Measurements from ENCODE around the gene TMEM120B.

Gene TMEM120B

GRCh38 chr12:121829250-121829918 is 116.8 kb downstream of the TMEM120B start:
- TF ChIP-seq EZH2 (optimal IDR thresholded peaks at IDR 0.05; ENCODE audit: low read depth, low read length) (no peak), EZH2phosphoT487 (IDR thresholded peaks at IDR 0.05; ENCODE audit: low read length) (no peak), CTCF (IDR thresholded peaks at IDR 0.05; ENCODE audit: low read length) (no peak)
- Histone ChIP-seq H2AFZ (ENCODE audit: low read length) (no peak overlapping the region), H3K79me2 (ENCODE audit: low read length) (no peaks in the 10 kb centered on the region), H3K4me2 (ENCODE audit: low read depth, low read length) (no peak overlapping the region), H4K20me1 (ENCODE audit: insufficient read depth, low read length) (no peaks in the 10 kb centered on the region), H3K9ac (ENCODE audit: low read length) (no peak overlapping the region), H3F3A (ENCODE audit: insufficient read depth, low read length) (no peaks in the 10 kb centered on the region), H3K4me1 (ENCODE audit: low read length) (no peaks in the 10 kb centered on the region), H3K9me3 (replicated peaks; ENCODE audit: insufficient read depth, low read length) (no peaks in the 10 kb centered on the region), H3K27me3 (replicated peaks; ENCODE audit: insufficient read depth, low read length) (no peaks in the 10 kb centered on the region), H3K4me3 (ENCODE audit: low read length) (no peak overlapping the region), H3K27ac (ENCODE audit: low read length) (no peak overlapping the region), H3K9me2 (replicated peaks; ENCODE audit: insufficient read depth, low read length) (no peaks in the 10 kb centered on the region), H3K36me3 (replicated peaks; ENCODE audit: insufficient read depth, low read length) (no peaks in the 10 kb centered on the region)
- DNase-seq = no peak

GRCh38 chr12:121830134-121830533 is 117.6 kb downstream of the TMEM120B start:
- H3K4me3 ChIP-seq (ENCODE audit: low read length) = no peak overlapping the region
- no peaks in the 10 kb centered on the region for H3K27me3 ChIP-seq (replicated peaks; ENCODE audit: insufficient read depth, low read length)
- H3K36me3 ChIP-seq (replicated peaks; ENCODE audit: insufficient read depth, low read length) = no peaks in the 10 kb centered on the region
- no peaks in the 10 kb centered on the region for H3F3A ChIP-seq (ENCODE audit: insufficient read depth, low read length)
- H3K27ac ChIP-seq (ENCODE audit: low read length) = no peak overlapping the region
- no peak for DNase-seq
- H3K79me2 ChIP-seq (ENCODE audit: low read length) = no peaks in the 10 kb centered on the region
- H3K9ac ChIP-seq (ENCODE audit: low read length) = no peak overlapping the region
- H3K9me2 ChIP-seq (replicated peaks; ENCODE audit: insufficient read depth, low read length) = no peaks in the 10 kb centered on the region
- H2AFZ ChIP-seq (ENCODE audit: low read length) = no peak overlapping the region
- TF ChIP-seq EZH2 (optimal IDR thresholded peaks at IDR 0.05; ENCODE audit: low read depth, low read length) (no peak), CTCF (IDR thresholded peaks at IDR 0.05; ENCODE audit: low read length) (no peak)
- no peaks in the 10 kb centered on the region for H4K20me1 ChIP-seq (ENCODE audit: insufficient read depth, low read length)
- no peaks in the 10 kb centered on the region for H3K9me3 ChIP-seq (replicated peaks; ENCODE audit: insufficient read depth, low read length)
- no peaks in the 10 kb centered on the region for H3K4me1 ChIP-seq (ENCODE audit: low read length)
- H3K4me2 ChIP-seq (ENCODE audit: low read depth, low read length) = no peak overlapping the region

- Histone ChIP-seq H3K4me1 (ENCODE audit: low read length) (no peaks in the 10 kb centered on the region), H3K36me3 (replicated peaks; ENCODE audit: insufficient read depth, low read length) (no peaks in the 10 kb centered on the region), H3K4me3 (ENCODE audit: low read length) (no peak overlapping the region), H3K9me2 (replicated peaks; ENCODE audit: insufficient read depth, low read length) (no peaks in the 10 kb centered on the region), H3K27me3 (replicated peaks; ENCODE audit: insufficient read depth, low read length) (no peaks in the 10 kb centered on the region), H3K9ac (ENCODE audit: low read length) (no peak overlapping the region), H3K79me2 (ENCODE audit: low read length) (no peaks in the 10 kb centered on the region), H2AFZ (ENCODE audit: low read length) (no peak overlapping the region), H3K9me3 (replicated peaks; ENCODE audit: insufficient read depth, low read length) (no peaks in the 10 kb centered on the region), H3K27ac (ENCODE audit: low read length) (no peak overlapping the region), H3K4me2 (ENCODE audit: low read depth, low read length) (no peak overlapping the region), H3F3A (ENCODE audit: insufficient read depth, low read length) (no peaks in the 10 kb centered on the region), H4K20me1 (ENCODE audit: insufficient read depth, low read length) (no peaks in the 10 kb centered on the region)
- DNase-seq = no peak
- TF ChIP-seq CTCF (IDR thresholded peaks at IDR 0.05; ENCODE audit: low read length) (no peak), EZH2 (optimal IDR thresholded peaks at IDR 0.05; ENCODE audit: low read depth, low read length) (no peak), EZH2phosphoT487 (IDR thresholded peaks at IDR 0.05; ENCODE audit: low read length) (no peak)
Measured at GRCh38 chr12:121830588-121831265, 118.2 kb downstream of the TMEM120B start.
